CD14-positive monocyte (primary cell): ENCODE data around the gene SAMD13. TPM values are rescaled to one million over a fixed set of nuclear protein-coding genes. Genes with fewer than 3 reads are reported as not detected.
"Not testable (repeated sequence)": the region's sequence is repeated elsewhere in the genome, so short reads cannot be mapped to it uniquely, and the experiment has no call there.

Source experiments
- DNase-seq, 3 donors: peaks; one replicate each; pipeline ENCODE4 v3.0.0-alpha.2; 2011 to 2022
- H2AFZ ChIP-seq: 2 replicates; pipeline ENCODE4 v1.6.0; 2012; ENCODE audit warnings: mild to moderate bottlenecking, low read depth, low read length, inconsistent platforms; ENCODE audit not compliant: insufficient read depth, poor library complexity, severe bottlenecking
- H3K27ac ChIP-seq, 2 donors: 1 replicate in 1 of 2; 2 replicates in 1 of 2; pipeline ENCODE4 v1.5.1; 2012 to 2013; ENCODE audit warnings: low read length in 2 of 2, control low read depth in 1 of 2, inconsistent platforms in 1 of 2, low read depth in 1 of 2, mild to moderate bottlenecking in 1 of 2
- H3K27me3 ChIP-seq, 2 donors: one replicate each; pipeline versions ENCODE4 v1.6.0 to v1.6.1; 2011 to 2013; ENCODE audit warnings: low read length in 2 of 2; ENCODE audit not compliant: control insufficient read depth in 2 of 2, insufficient read depth in 2 of 2
- H3K36me3 ChIP-seq, 2 donors: replicated peaks in 1 of 2; 1 replicate in 1 of 2; 2 replicates in 1 of 2; pipeline versions ENCODE4 v1.5.1 to v1.6.1; 2012 to 2013; ENCODE audit warnings: low read length in 2 of 2, control low read depth in 1 of 2, inconsistent platforms in 1 of 2, mild to moderate bottlenecking in 1 of 2; ENCODE audit not compliant: insufficient read depth in 2 of 2, control insufficient read depth in 1 of 2
- H3K4me1 ChIP-seq, 2 donors: 1 replicate in 1 of 2; 2 replicates in 1 of 2; pipeline versions ENCODE4 v1.5.1 to v1.6.1; 2012 to 2013; ENCODE audit warnings: low read length in 2 of 2, control low read depth in 1 of 2, inconsistent platforms in 1 of 2, mild to moderate bottlenecking in 1 of 2, moderate library complexity in 1 of 2; ENCODE audit not compliant: insufficient read depth in 2 of 2, control insufficient read depth in 1 of 2
- H3K4me2 ChIP-seq: replicated peaks from 2 replicates; pipeline ENCODE3; 2012; ENCODE audit warnings: low read length, moderate library complexity, mild to moderate bottlenecking; ENCODE audit not compliant: poor library complexity, severe bottlenecking; ENCODE audit errors: extremely low read depth
- H3K4me3 ChIP-seq, 3 experiments: fragments of 200-600 bp in 1 of 3; sonication (generic) in 1 of 3; replicated peaks in 1 of 3; 1 replicate in 2 of 3; 2 replicates in 1 of 3; pipeline ENCODE4 v1.5.1; 2011 to 2013; ENCODE audit warnings: low read length in 3 of 3, mild to moderate bottlenecking in 3 of 3, control low read depth in 2 of 3, low read depth in 2 of 3, inconsistent platforms in 1 of 3, moderate library complexity in 1 of 3
- H3K79me2 ChIP-seq: 2 replicates; pipeline ENCODE4 v1.6.0; 2012; ENCODE audit warnings: mild to moderate bottlenecking, control low read depth, inconsistent platforms, low read length, moderate library complexity; ENCODE audit not compliant: insufficient read depth
- H3K9ac ChIP-seq: 2 replicates; pipeline ENCODE4 v1.6.0; 2017; ENCODE audit warnings: low read length, mild to moderate bottlenecking; ENCODE audit not compliant: insufficient read depth, poor library complexity, severe bottlenecking
- H3K9me3 ChIP-seq, 2 donors: replicated peaks in 1 of 2; 1 replicate in 1 of 2; 2 replicates in 1 of 2; pipeline versions ENCODE4 v1.5.1 to v1.6.1; 2012 to 2013; ENCODE audit warnings: low read length in 2 of 2, control low read depth in 1 of 2; ENCODE audit not compliant: control insufficient read depth in 1 of 2, insufficient read depth in 1 of 2
- H4K20me1 ChIP-seq: 2 replicates; pipeline ENCODE4 v1.6.0; 2012; ENCODE audit warnings: mild to moderate bottlenecking, low read length, control low read depth, moderate library complexity; ENCODE audit not compliant: insufficient read depth
- H3K27ac Mint-ChIP-seq, 7 donors: one replicate each; pipeline ENCODE4 v1.8.0; 2020; ENCODE audit warnings: mild to moderate bottlenecking in 7 of 7, mixed read lengths in 7 of 7, moderate library complexity in 6 of 7, inconsistent platforms in 2 of 7
- H3K27me3 Mint-ChIP-seq, 3 donors: one replicate each; pipeline ENCODE4 v1.8.0; 2021 to 2022; ENCODE audit warnings: low read depth in 3 of 3, mild to moderate bottlenecking in 3 of 3, mixed read lengths in 3 of 3, moderate library complexity in 3 of 3, inconsistent platforms in 1 of 3
- H3K36me3 Mint-ChIP-seq, 2 donors: one replicate each; pipeline ENCODE4 v1.8.0; 2020; ENCODE audit warnings: mixed read lengths in 2 of 2, inconsistent platforms in 1 of 2, mild to moderate bottlenecking in 1 of 2
- H3K4me1 Mint-ChIP-seq: one replicate; pipeline ENCODE4 v1.8.0; 2020; ENCODE audit warnings: mild to moderate bottlenecking, mixed read lengths
- H3K4me3 Mint-ChIP-seq, 2 donors: one replicate each; pipeline ENCODE4 v1.8.0; 2020; ENCODE audit warnings: mild to moderate bottlenecking in 2 of 2, mixed read lengths in 2 of 2, moderate library complexity in 1 of 2
- H3K9me3 Mint-ChIP-seq, 7 donors: one replicate each; pipeline ENCODE4 v1.8.0; 2020 to 2022; ENCODE audit warnings: mixed read lengths in 7 of 7, mild to moderate bottlenecking in 6 of 7, moderate library complexity in 6 of 7, inconsistent platforms in 2 of 7
- WGBS: methylation state at CpG from one replicate; pipeline ENCODE4 v1.1.5; 2013; ENCODE audit warnings: missing lambda C conversion rate; ENCODE audit not compliant: insufficient coverage; 5-methylcytosine and 5-hydroxymethylcytosine counted together
- intact Hi-C, 2 donors: fragments of 100-400 bp; cut with micrococcal nuclease; formaldehyde crosslinking; loops; one replicate each; pipeline versions ENCODE4 v1.15.0 to v1.15.1; 2023
- polyA plus RNA-seq, 3 donors: library from polyadenylated mRNA; depleted of rRNA in 1 of 3; unstranded in 2 of 3; stranded (reverse) in 1 of 3; fragments of 300-500 nt in 2 of 3; fragments of >200 nt in 1 of 3; fragmentation: Illumina TruSeq in 2 of 3; gene quantifications; 1 replicate in 2 of 3; 2 replicates in 1 of 3; pipeline ENCODE4 v1.2.3, GENCODE V29; 2012 to 2021
- TF ChIP-seq, protein P1 (sequence below): fragments of 200-600 bp; IDR thresholded peaks from one replicate; pipeline ENCODE4 v1.8.0; 2022; ENCODE audit warnings: antibody characterized with exemption, mild to moderate bottlenecking

SAMD13 gene
- polyA plus RNA-seq, 3 donors, result 0.33 to 0.56 (median 0.39) TPM

GRCh38 chr1:84286071-84286470 lies 15.4 kb upstream of the SAMD13 start:
- no peak for DNase-seq
- TF ChIP-seq, protein P1, sequence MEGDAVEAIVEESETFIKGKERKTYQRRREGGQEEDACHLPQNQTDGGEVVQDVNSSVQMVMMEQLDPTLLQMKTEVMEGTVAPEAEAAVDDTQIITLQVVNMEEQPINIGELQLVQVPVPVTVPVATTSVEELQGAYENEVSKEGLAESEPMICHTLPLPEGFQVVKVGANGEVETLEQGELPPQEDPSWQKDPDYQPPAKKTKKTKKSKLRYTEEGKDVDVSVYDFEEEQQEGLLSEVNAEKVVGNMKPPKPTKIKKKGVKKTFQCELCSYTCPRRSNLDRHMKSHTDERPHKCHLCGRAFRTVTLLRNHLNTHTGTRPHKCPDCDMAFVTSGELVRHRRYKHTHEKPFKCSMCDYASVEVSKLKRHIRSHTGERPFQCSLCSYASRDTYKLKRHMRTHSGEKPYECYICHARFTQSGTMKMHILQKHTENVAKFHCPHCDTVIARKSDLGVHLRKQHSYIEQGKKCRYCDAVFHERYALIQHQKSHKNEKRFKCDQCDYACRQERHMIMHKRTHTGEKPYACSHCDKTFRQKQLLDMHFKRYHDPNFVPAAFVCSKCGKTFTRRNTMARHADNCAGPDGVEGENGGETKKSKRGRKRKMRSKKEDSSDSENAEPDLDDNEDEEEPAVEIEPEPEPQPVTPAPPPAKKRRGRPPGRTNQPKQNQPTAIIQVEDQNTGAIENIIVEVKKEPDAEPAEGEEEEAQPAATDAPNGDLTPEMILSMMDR, result no peak
- no CpG with 5 or more reads among the region's 1 CpG for WGBS
- Histone ChIP-seq H3K9ac (no peak overlapping the region), H3K27me3 (no peaks in the 10 kb centered on the region), H2AFZ (no peak overlapping the region), H3K36me3 (no peaks in the 10 kb centered on the region), H3K4me1 (no peaks in the 10 kb centered on the region), H3K27ac (no peak overlapping the region), H3K4me2 (no peak overlapping the region), H3K79me2 (no peaks in the 10 kb centered on the region), H3K4me3 (no peak overlapping the region), H3K9me3 (peaks cover 17% of the 10 kb centered on the region in 2 donors), H4K20me1 (no peaks in the 10 kb centered on the region)
- Mint-ChIP-seq H3K36me3 (no peaks in the 10 kb centered on the region), H3K4me3 (no peak overlapping the region), H3K9me3 (peaks cover 19 to 38% (median 32%) of the 10 kb centered on the region in 7 donors), H3K27me3 (peaks cover 0 to 2% (median 0%) of the 10 kb centered on the region in 3 donors), H3K27ac (no peak overlapping the region), H3K4me1 (no peaks in the 10 kb centered on the region)
- intact Hi-C loops, result no loop called here

DNA sequence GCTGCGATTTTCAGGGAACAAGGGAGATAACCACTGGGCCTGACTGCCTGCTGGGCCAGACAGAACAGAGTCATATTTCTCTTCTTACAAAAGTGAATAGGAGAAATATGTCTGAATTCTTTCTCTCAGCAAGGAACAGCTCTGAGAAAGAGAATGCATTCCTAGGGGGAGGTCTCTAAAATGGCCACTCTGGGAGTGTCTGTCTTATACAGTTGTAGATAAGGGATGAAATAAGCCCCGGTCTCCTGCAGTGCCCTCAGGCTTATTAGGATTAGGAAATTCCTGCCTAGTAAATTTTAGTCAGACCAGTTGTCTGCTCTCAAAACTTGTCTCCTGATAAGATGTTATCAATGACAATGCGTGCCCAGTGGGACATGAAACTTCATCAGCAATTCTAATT lies 14.1 kb upstream of the SAMD13 start:
- H3K4me3 Mint-ChIP-seq, H3K4me2 ChIP-seq, H3K4me3 ChIP-seq, H4K20me1 ChIP-seq, H3K27ac ChIP-seq, H3K79me2 ChIP-seq, H3K36me3 ChIP-seq, H3K4me1 Mint-ChIP-seq, H3K27me3 Mint-ChIP-seq, H3K27ac Mint-ChIP-seq, H2AFZ ChIP-seq, H3K4me1 ChIP-seq, intact Hi-C loops, H3K9ac ChIP-seq, DNase-seq, H3K27me3 ChIP-seq, H3K36me3 Mint-ChIP-seq: not testable (repeated sequence)
- H3K9me3 ChIP-seq, result peaks cover 17% of the 10 kb centered on the region in 2 donors
- 100% methylated on average over 1 of the region's 3 CpGs for WGBS
- peaks cover 19 to 41% (median 32%) of the 10 kb centered on the region in 7 donors for H3K9me3 Mint-ChIP-seq
